ENCODE results near the gene CBFA2T3. TPM values are rescaled to one million over a fixed set of nuclear protein-coding genes. Genes with fewer than 3 reads are reported as not detected.
"Not testable (repeated sequence)": the region's sequence is repeated elsewhere in the genome, so short reads cannot be mapped to it uniquely, and the experiment has no call there.

Gene CBFA2T3
- total and polyA plus RNA-seq, 2 donors = 11.2 to 19.1 TPM

DNA sequence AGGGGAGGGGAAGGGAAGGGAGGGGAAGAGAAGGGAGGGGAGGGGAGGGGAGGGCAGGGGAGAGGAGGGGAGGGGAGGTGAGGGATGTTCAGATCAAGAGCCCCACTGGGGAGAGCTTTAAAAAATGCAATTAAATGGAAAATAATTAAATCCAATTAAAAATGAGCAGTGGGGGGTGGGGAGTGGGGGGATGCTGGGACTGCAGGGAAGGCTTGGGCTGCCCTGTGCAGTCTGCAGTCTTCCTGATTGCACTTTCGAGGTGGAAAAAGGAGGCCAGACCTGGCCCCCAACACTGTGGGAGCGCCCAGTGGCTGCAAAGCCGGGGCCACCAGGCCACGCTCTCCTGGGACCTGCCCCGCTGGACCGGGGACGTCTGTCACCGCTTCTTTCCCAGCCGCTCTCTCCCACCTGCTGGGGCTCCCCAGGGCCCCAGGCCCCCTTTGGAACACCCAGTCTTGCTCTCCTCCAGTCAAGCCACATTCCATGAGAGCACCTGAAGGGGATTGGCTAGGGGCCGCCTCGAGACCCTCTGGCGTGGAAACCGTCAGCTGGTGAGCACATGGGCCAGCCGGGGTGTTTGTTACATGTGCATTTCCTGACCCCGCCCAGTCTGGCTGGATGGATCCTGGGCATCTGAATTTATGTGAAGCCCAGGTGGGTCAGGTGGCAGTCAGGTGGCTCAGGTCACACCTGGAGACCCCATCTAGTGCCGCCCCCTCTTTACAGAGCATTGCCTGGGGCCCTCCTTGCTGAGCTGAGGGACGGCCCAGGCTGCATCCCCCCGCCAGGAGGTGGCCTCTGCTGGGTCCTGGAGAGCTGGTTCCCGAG, 37.6 kb upstream of the CBFA2T3 start:
- peaks cover 0 to 19% of the 10 kb centered on the region in 2 donors for H3K9me3 ChIP-seq (ENCODE audit: control insufficient read depth in 2 of 2, insufficient read depth in 1 of 2, low read length in 1 of 2)
- no peak overlapping the region for H3K4me3 ChIP-seq (ENCODE audit: low read length in 2 of 2)
- peaks cover 0 to 12% of the 10 kb centered on the region in 2 donors for H3K27me3 ChIP-seq (ENCODE audit: control insufficient read depth in 2 of 2, insufficient read depth in 1 of 2, low read length in 1 of 2)
- no peaks in the 10 kb centered on the region for H3K36me3 ChIP-seq (ENCODE audit: control insufficient read depth in 2 of 2, insufficient read depth in 2 of 2, low read length in 1 of 2)
- peaks cover 32 to 44% of the 10 kb centered on the region in 2 donors for H3K4me1 ChIP-seq (ENCODE audit: control insufficient read depth in 2 of 2, insufficient read depth in 2 of 2, low read length in 2 of 2)
- H3K27ac ChIP-seq (ENCODE audit: low read depth in 1 of 2, low read length in 1 of 2) = peak overlapping the region in 1 of 2 donors; percentile 2
- 88% methylated on average over 19 of the region's 19 CpGs for WGBS
- no peak for DNase-seq (ENCODE audit: low read depth in 6 of 9, low spot score in 9 of 9)

DNA sequence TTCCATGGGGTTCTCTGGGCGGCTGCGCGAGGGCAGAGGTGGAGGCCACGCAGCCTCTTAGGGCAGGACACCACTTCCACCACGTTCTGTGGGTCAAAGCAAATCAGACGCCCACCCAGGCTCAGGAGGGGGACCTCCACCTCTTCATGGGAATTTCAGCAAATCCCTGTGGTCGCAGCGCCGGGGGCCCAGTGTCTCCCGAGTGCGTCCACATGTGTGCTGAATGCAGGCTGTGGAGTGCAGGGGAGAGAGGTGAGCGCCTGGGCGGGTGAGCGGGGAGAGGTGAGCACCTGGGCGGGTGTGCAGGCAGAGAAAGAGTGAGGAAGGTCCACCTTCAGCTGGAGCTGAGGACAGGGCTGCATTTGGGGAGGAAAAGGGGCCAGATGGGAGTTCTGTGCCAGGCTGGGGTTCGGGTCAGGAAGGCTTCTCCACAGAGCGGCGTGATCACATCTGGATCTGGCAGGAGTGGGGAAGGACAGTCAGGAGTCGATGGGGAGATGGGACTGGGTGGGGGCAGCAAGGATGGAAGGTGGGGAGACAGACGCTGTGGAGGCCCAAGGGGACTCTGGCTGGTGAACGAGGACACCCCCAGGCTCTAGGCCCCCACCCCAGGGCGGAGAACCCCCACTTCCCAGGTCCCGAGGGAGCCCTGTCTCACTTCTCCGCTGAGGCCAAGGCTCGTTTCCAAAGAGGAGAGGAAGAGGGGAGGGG, 36.8 kb upstream of the CBFA2T3 start:
- no peak for DNase-seq (ENCODE audit: low read depth in 6 of 9, low spot score in 9 of 9)
- WGBS = 73% methylated on average over 25 of the region's 25 CpGs
- no peaks in the 10 kb centered on the region for H3K36me3 ChIP-seq (ENCODE audit: control insufficient read depth in 2 of 2, insufficient read depth in 2 of 2, low read length in 1 of 2)
- no peak overlapping the region for H3K4me3 ChIP-seq (ENCODE audit: low read length in 2 of 2)
- H3K4me1 ChIP-seq (ENCODE audit: control insufficient read depth in 2 of 2, insufficient read depth in 2 of 2, low read length in 2 of 2) = peaks cover 32 to 44% of the 10 kb centered on the region in 2 donors
- peaks cover 0 to 19% of the 10 kb centered on the region in 2 donors for H3K9me3 ChIP-seq (ENCODE audit: control insufficient read depth in 2 of 2, insufficient read depth in 1 of 2, low read length in 1 of 2)
- H3K27me3 ChIP-seq (ENCODE audit: control insufficient read depth in 2 of 2, insufficient read depth in 1 of 2, low read length in 1 of 2) = peaks cover 0 to 12% of the 10 kb centered on the region in 2 donors
- H3K27ac ChIP-seq (ENCODE audit: low read depth in 1 of 2, low read length in 1 of 2) = peak overlapping the region in 1 of 2 donors; percentile 71

DNA sequence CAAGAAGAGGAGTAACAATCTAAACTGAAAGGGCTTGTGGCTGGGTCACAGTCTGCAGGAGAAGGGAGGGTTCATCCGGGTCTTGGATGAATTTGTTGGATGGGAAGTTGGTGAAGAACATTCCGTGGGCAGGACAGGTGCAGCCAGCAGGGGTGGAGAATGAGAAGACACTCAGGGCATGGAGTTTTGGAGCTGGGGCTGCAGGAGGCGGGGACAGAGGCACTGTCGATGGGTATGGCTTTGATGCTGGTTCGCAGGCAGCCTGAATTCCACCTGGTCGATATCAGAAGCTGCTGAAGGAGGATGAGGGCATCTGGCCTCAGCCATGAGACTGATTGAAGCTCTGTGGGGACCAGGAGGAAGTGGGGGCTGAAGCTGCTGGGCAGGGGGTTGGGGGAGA, 36.1 kb upstream of the CBFA2T3 start:
- Histone ChIP-seq H3K4me1 (ENCODE audit: control insufficient read depth in 2 of 2, insufficient read depth in 2 of 2, low read length in 2 of 2) (peaks cover 32 to 41% of the 10 kb centered on the region in 2 donors), H3K27me3 (ENCODE audit: control insufficient read depth in 2 of 2, insufficient read depth in 1 of 2, low read length in 1 of 2) (peaks cover 0 to 9% of the 10 kb centered on the region in 2 donors), H3K36me3 (ENCODE audit: control insufficient read depth in 2 of 2, insufficient read depth in 2 of 2, low read length in 1 of 2) (no peaks in the 10 kb centered on the region), H3K27ac (ENCODE audit: low read depth in 1 of 2, low read length in 1 of 2) (peak overlapping the region in 1 of 2 donors; percentile 71), H3K4me3 (ENCODE audit: low read length in 2 of 2) (no peak overlapping the region), H3K9me3 (ENCODE audit: control insufficient read depth in 2 of 2, insufficient read depth in 1 of 2, low read length in 1 of 2) (peaks cover 0 to 19% of the 10 kb centered on the region in 2 donors)
- peak in 2 of 9 donors; percentile 50 to 61 for DNase-seq (ENCODE audit: low read depth in 6 of 9, low spot score in 9 of 9)
- 38% methylated on average over 6 of the region's 6 CpGs for WGBS

- Histone ChIP-seq H3K27me3 (ENCODE audit: control insufficient read depth in 2 of 2, insufficient read depth in 1 of 2, low read length in 1 of 2) (peaks cover 0 to 10% of the 10 kb centered on the region in 2 donors), H3K36me3 (ENCODE audit: control insufficient read depth in 2 of 2, insufficient read depth in 2 of 2, low read length in 1 of 2) (no peaks in the 10 kb centered on the region), H3K4me3 (ENCODE audit: low read length in 2 of 2) (no peak overlapping the region), H3K4me1 (ENCODE audit: control insufficient read depth in 2 of 2, insufficient read depth in 2 of 2, low read length in 2 of 2) (peaks cover 32 to 39% of the 10 kb centered on the region in 2 donors), H3K27ac (ENCODE audit: low read depth in 1 of 2, low read length in 1 of 2) (no peak overlapping the region), H3K9me3 (ENCODE audit: control insufficient read depth in 2 of 2, insufficient read depth in 1 of 2, low read length in 1 of 2) (peaks cover 0 to 19% of the 10 kb centered on the region in 2 donors)
- no peak for DNase-seq (ENCODE audit: low read depth in 6 of 9, low spot score in 9 of 9)
- 81% methylated on average over 2 of the region's 2 CpGs for WGBS
Observed at GRCh38 chr16:89012622-89012995, 35.6 kb upstream of the CBFA2T3 start.

- no peak for DNase-seq (ENCODE audit: low read depth in 6 of 9, low spot score in 9 of 9)
- Histone ChIP-seq H3K9me3 (ENCODE audit: control insufficient read depth in 2 of 2, insufficient read depth in 1 of 2, low read length in 1 of 2) (peaks cover 0 to 19% of the 10 kb centered on the region in 2 donors), H3K27ac (ENCODE audit: low read depth in 1 of 2, low read length in 1 of 2) (no peak overlapping the region), H3K27me3 (ENCODE audit: control insufficient read depth in 2 of 2, insufficient read depth in 1 of 2, low read length in 1 of 2) (peaks cover 0 to 15% of the 10 kb centered on the region in 2 donors), H3K4me1 (ENCODE audit: control insufficient read depth in 2 of 2, insufficient read depth in 2 of 2, low read length in 2 of 2) (peaks cover 32 to 39% of the 10 kb centered on the region in 2 donors), H3K4me3 (ENCODE audit: low read length in 2 of 2) (no peak overlapping the region), H3K36me3 (ENCODE audit: control insufficient read depth in 2 of 2, insufficient read depth in 2 of 2, low read length in 1 of 2) (no peaks in the 10 kb centered on the region)
- 92% methylated on average over 4 of the region's 4 CpGs for WGBS
Observed at GRCh38 chr16:89011909-89012621, 35.1 kb upstream of the CBFA2T3 start.

- Histone ChIP-seq H3K27me3 (ENCODE audit: control insufficient read depth in 2 of 2, insufficient read depth in 1 of 2, low read length in 1 of 2) (peaks cover 0 to 23% of the 10 kb centered on the region in 2 donors), H3K4me1 (ENCODE audit: control insufficient read depth in 2 of 2, insufficient read depth in 2 of 2, low read length in 2 of 2) (peaks cover 22 to 28% of the 10 kb centered on the region in 2 donors), H3K36me3 (ENCODE audit: control insufficient read depth in 2 of 2, insufficient read depth in 2 of 2, low read length in 1 of 2) (no peaks in the 10 kb centered on the region), H3K4me3 (ENCODE audit: low read length in 2 of 2) (no peak overlapping the region), H3K27ac (ENCODE audit: low read depth in 1 of 2, low read length in 1 of 2) (no peak overlapping the region), H3K9me3 (ENCODE audit: control insufficient read depth in 2 of 2, insufficient read depth in 1 of 2, low read length in 1 of 2) (peaks cover 2 to 11% of the 10 kb centered on the region in 2 donors)
- DNase-seq (ENCODE audit: low read depth in 6 of 9, low spot score in 9 of 9) = no peak
- 85% methylated on average over 14 of the region's 14 CpGs for WGBS
Observed at GRCh38 chr16:89010210-89010925, 33.4 kb upstream of the CBFA2T3 start.

DNA sequence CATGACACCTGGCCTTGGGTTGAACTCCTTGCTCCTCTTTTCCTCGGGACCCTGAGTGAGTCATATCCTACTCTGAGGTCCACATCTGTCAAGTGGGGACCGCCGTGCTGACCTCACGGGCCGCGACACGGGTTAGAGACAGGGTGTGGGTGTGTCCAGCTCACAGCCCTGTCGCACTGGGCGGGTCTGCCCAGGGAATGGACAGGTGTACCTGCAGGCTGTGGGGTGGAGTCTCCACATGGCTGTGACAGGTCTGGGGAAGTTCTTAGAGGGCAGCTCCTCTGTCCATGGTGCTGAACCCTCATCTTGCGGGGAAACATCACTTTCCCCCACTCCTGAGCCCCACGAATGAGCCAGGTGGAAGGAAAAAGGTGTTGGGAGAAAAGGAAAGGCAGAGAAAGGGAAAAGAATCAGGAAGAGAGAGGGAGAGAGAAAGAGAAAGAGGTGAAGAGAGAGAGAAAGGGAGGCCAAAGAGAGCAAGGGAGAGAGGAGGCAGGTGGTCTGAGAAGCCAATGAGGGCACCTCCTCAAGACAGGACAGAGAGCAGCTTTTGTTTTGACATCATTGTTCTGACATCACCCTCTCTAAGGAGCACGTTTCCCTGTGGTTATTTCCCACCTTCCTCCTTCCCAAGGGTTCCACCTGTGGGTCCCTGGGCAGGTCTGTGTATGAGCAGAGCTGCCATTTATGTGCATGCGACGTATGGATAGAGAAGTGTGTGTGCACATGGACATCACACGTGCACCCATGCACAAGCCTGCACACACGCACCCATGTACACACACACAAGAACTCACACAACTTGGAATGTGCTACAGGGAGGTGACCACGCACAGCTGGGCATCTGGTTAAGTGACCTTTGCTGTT, 32.6 kb upstream of the CBFA2T3 start:
- DNase-seq (ENCODE audit: low read depth in 6 of 9, low spot score in 9 of 9) = peak in 7 of 9 donors; percentile 73 to 88 (median 82)
- Histone ChIP-seq H3K27ac (ENCODE audit: low read depth in 1 of 2, low read length in 1 of 2) (no peak overlapping the region), H3K4me1 (ENCODE audit: control insufficient read depth in 2 of 2, insufficient read depth in 2 of 2, low read length in 2 of 2) (peaks cover 14 to 28% of the 10 kb centered on the region in 2 donors), H3K9me3 (ENCODE audit: control insufficient read depth in 2 of 2, insufficient read depth in 1 of 2, low read length in 1 of 2) (peaks cover 2 to 17% of the 10 kb centered on the region in 2 donors), H3K27me3 (ENCODE audit: control insufficient read depth in 2 of 2, insufficient read depth in 1 of 2, low read length in 1 of 2) (peaks cover 0 to 28% of the 10 kb centered on the region in 2 donors), H3K4me3 (ENCODE audit: low read length in 2 of 2) (no peak overlapping the region), H3K36me3 (ENCODE audit: control insufficient read depth in 2 of 2, insufficient read depth in 2 of 2, low read length in 1 of 2) (no peaks in the 10 kb centered on the region)
- WGBS = 50% methylated on average over 17 of the region's 17 CpGs

DNA sequence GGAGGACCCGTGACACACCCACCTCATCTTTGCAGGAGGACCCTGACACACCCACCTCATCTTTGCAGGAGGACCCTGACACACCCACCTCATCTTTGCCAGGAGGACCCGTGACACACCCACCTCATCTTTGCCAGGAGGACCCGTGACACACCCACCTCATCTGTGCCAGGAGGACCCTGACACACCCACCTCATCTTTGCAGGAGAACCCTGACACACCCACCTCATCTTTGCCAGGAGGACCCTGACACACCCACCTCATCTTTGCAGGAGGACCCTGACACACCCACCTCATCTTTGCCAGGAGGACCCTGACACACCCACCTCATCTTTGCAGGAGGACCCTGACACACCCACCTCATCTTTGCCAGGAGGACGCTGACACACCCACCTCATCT, 31.8 kb upstream of the CBFA2T3 start:
- DNase-seq (ENCODE audit: low read depth in 6 of 9, low spot score in 9 of 9); H3K4me3 ChIP-seq (ENCODE audit: low read length in 2 of 2); H3K27ac ChIP-seq (ENCODE audit: low read depth in 1 of 2, low read length in 1 of 2); H3K36me3 ChIP-seq (ENCODE audit: control insufficient read depth in 2 of 2, insufficient read depth in 2 of 2, low read length in 1 of 2): not testable (repeated sequence)
- Histone ChIP-seq H3K9me3 (ENCODE audit: control insufficient read depth in 2 of 2, insufficient read depth in 1 of 2, low read length in 1 of 2) (peaks cover 2 to 24% of the 10 kb centered on the region in 2 donors), H3K27me3 (ENCODE audit: control insufficient read depth in 2 of 2, insufficient read depth in 1 of 2, low read length in 1 of 2) (peaks cover 0 to 36% of the 10 kb centered on the region in 2 donors), H3K4me1 (ENCODE audit: control insufficient read depth in 2 of 2, insufficient read depth in 2 of 2, low read length in 2 of 2) (peaks cover 14 to 28% of the 10 kb centered on the region in 2 donors)
- 83% methylated on average over 4 of the region's 4 CpGs for WGBS

All from thymus (tissue), 11 donors.